Activated CD4-positive, alpha-beta memory T cell treated with anti-CD3 and anti-CD28 coated beads for 36 hours (primary cell): ENCODE data around the gene TMCC1. TPM values are rescaled to one million over a fixed set of nuclear protein-coding genes. Genes with fewer than 3 reads are reported as not detected.
"Not testable (repeated sequence)": the region's sequence is repeated elsewhere in the genome, so short reads cannot be mapped to it uniquely, and the experiment has no call there.

Experiments used
- CTCF ChIA-PET: fragments of 350-600 bp; sonication (Branson Sonifier 250); formaldehyde crosslinking; loops from one replicate; lab custom pipeline; 2021; ENCODE audit warnings: antibody characterized with exemption, inconsistent platforms; lab: Charles Lee
- POLR2A ChIA-PET: fragments of 350-600 bp; sonication (Branson Sonifier 250); formaldehyde crosslinking; loops from one replicate; lab custom pipeline; 2021; ENCODE audit warnings: antibody characterized with exemption; lab: Charles Lee
- DNase-seq: peaks from one replicate; pipeline ENCODE4 v3.0.0-alpha.2; 2020
- H3K27ac Mint-ChIP-seq: one replicate; pipeline ENCODE4 v1.8.0; 2021; ENCODE audit warnings: mixed read lengths
- H3K27me3 Mint-ChIP-seq: one replicate; pipeline ENCODE4 v1.8.0; 2021; ENCODE audit warnings: mixed read lengths
- H3K36me3 Mint-ChIP-seq: one replicate; pipeline ENCODE4 v1.8.0; 2021; ENCODE audit warnings: mixed read lengths
- H3K4me1 Mint-ChIP-seq: one replicate; pipeline ENCODE4 v1.8.0; 2021; ENCODE audit warnings: low read depth, mixed read lengths
- H3K4me3 Mint-ChIP-seq: one replicate; pipeline ENCODE4 v1.8.0; 2021; ENCODE audit warnings: mild to moderate bottlenecking, mixed read lengths
- H3K9me3 Mint-ChIP-seq: one replicate; pipeline ENCODE4 v1.8.0; 2021; ENCODE audit warnings: mixed read lengths
- intact Hi-C: fragments of 100-400 bp; cut with micrococcal nuclease; formaldehyde crosslinking; loops from one replicate; pipeline ENCODE4 v1.15.1; 2023
- total RNA-seq, 2 experiments: library from RNA; stranded (reverse); gene quantifications; one replicate each; pipeline ENCODE4 v1.2.3, GENCODE V29; 2021

TMCC1 gene
- total RNA-seq, 2 experiments from 2014 or later: 20.6 to 20.8 TPM

DNA sequence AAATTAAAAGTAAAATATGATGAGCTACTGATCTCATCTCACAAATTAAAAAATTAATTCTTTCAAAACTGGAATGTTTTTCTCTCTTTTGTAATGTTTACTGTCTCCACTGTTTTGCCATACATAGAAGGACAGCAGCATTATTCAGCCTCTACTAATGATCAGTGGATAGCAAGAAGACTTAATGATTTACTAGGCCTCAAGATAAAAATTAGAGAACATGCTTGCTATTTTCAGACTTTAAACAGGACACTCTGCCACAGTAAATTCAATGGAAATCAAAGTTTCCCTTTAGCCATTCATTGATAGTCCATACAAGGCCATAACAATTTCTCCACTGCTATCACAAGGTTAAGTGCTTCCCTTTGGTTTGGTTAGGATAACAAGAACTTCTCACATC is 129.4 kb downstream of the TMCC1 start:
- ChIA-PET POLR2A (no interaction called here), CTCF (no interaction called here)
- intact Hi-C loops: no loop called here
- no peak for DNase-seq
- Mint-ChIP-seq H3K4me3 (no peak overlapping the region), H3K9me3 (no peaks in the 10 kb centered on the region), H3K4me1 (no peaks in the 10 kb centered on the region), H3K27ac (no peak overlapping the region), H3K36me3 (peaks cover 3% of the 10 kb centered on the region), H3K27me3 (no peaks in the 10 kb centered on the region)

DNA sequence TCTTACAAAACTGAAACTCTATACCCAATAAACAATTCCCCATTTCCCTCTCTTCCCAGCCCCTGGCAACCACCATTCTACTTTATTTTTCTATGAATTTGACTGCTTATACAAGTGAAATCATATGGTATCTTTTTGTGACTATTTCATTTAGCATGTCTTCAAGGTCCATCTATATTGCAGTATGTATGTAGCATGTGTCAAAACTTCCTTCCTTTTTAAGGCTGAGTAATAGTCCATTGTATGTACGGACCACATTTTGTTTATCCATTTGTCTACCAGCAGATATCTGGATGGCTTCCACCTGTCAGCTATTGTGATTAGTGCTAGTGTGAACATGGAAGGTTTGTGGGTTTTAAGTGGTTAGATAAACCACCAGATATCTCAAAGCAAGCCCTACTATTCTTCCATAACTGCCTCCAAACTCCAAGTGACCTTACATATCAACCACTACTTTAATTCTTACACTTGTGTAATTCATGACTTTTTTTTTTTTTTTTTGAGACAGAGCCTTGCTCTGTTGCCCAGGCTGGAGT is 134.7 kb downstream of the TMCC1 start:
- peaks cover 6% of the 10 kb centered on the region for H3K9me3 Mint-ChIP-seq
- no peak for DNase-seq
- CTCF ChIA-PET: interaction anchor here (0.6 kb wide), 1 partner anchor 21 kb away, joined by 3 read pairs; no protein-coding TSS in a partner anchor
- no peak overlapping the region for H3K27ac Mint-ChIP-seq
- peaks cover 10% of the 10 kb centered on the region for H3K36me3 Mint-ChIP-seq
- intact Hi-C loops: no loop called here
- H3K27me3 Mint-ChIP-seq: no peaks in the 10 kb centered on the region
- POLR2A ChIA-PET: no interaction called here
- no peak overlapping the region for H3K4me3 Mint-ChIP-seq
- no peaks in the 10 kb centered on the region for H3K4me1 Mint-ChIP-seq

DNA sequence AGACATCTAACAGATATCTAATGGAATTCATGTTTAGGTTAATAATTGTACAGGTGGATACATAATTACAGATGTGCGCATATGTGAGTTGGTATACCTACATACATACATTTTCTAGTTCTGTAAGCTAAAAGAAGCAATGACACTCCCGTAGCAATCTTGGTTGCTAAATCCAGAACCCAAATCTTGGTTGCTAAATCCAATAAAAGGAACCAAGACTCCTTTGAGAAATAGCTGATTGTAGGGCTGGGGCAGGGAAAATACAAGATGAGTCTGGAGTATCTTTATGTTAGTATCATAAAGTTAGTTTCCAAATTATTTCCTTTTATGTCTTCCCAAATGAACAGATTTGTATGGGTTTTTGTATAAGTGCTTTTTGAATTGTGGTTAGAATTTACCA is 135.2 kb downstream of the TMCC1 start:
- Mint-ChIP-seq H3K4me1 (no peaks in the 10 kb centered on the region), H3K9me3 (peaks cover 10% of the 10 kb centered on the region), H3K27me3 (no peaks in the 10 kb centered on the region), H3K4me3 (no peak overlapping the region), H3K27ac (no peak overlapping the region), H3K36me3 (peaks cover 13% of the 10 kb centered on the region)
- ChIA-PET POLR2A (no interaction called here), CTCF (no interaction called here)
- DNase-seq: no peak
- intact Hi-C loops: no loop called here

DNA sequence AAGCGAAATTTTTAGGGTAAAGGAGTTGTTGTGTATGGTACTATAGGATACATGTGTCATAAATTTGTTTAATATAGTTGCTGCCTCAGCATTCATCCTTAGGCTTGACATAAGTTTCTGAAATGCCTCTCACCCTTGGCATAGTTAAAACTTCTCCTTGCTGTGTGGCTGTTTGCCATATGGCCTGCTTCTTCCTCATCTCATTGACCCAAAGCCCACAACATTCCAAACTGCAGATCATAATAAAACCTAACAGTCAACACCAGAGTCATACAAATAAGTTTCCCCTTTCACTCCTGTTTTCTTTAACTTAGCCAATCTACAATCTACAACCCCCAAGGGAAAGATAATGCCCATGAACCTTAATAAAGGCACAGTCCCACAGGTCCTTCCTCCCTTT is 136.6 kb downstream of the TMCC1 start:
- POLR2A ChIA-PET: no interaction called here
- H3K9me3 Mint-ChIP-seq: peaks cover 22% of the 10 kb centered on the region
- H3K4me3 Mint-ChIP-seq: no peak overlapping the region
- no peak overlapping the region for H3K27ac Mint-ChIP-seq
- intact Hi-C loops: no loop called here
- CTCF ChIA-PET: no interaction called here
- DNase-seq: no peak
- H3K4me1 Mint-ChIP-seq: no peaks in the 10 kb centered on the region
- peaks cover 25% of the 10 kb centered on the region for H3K36me3 Mint-ChIP-seq
- H3K27me3 Mint-ChIP-seq: no peaks in the 10 kb centered on the region

DNA sequence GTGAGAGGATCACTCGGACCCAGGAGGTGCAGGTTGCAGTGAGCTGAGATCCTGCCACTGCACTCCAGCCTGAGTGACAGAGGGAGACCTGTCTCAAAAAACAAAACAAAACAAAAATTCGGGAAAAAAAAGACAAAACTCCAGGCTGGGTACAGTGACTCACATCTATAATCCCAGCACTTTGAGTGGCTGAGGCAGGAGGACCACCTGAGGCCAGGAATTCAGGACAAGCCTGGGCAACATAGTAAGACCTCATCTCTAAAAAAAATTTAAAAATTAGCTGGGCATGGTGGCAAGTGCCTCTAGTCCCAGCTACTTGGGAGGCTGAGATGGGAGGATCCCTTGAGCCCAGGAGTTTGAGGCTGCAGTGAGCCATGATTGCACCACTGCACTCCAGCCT is 142.4 kb downstream of the TMCC1 start:
- intact Hi-C loops, H3K27ac Mint-ChIP-seq, CTCF ChIA-PET, H3K4me1 Mint-ChIP-seq, H3K27me3 Mint-ChIP-seq, H3K4me3 Mint-ChIP-seq, DNase-seq, POLR2A ChIA-PET: not testable (repeated sequence)
- peaks cover 18% of the 10 kb centered on the region for H3K36me3 Mint-ChIP-seq
- H3K9me3 Mint-ChIP-seq: peaks cover 22% of the 10 kb centered on the region

DNA sequence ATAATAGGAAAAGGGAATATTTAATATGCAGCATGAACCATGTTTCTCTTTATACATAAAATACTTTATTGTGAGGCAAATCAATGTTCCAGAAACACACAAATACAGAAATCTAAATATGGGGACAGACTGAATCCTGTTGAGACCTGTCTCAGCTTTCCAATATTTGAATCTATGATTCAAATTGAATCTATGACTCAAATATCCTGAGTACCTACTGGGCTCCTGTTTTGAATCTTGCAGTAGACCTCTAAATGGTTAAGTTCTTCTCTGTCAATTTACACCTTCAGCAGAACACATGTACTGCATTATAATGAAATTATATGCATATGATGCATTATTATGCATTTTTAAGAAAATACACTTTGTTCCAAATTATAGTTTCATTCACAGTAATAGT is 143.8 kb downstream of the TMCC1 start:
- CTCF ChIA-PET: no interaction called here

DNA sequence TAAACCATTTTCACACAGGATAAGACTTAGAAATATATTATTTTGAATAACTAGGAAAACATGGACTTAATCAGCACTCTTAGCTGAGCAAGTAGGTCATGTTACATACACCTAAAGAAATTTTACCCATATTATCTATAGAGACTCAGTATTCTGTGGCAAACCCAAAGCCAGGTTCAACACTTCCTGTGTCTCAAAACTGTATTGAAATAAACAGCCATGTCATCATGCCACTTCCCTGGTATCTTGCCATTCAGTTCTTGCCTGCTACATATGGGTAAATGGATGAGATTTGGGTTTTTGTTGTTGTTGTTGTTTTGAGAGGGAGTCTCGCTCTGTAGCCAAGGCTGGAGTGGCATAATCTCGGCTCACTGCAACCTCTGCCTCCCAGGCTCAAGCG is 145.5 kb downstream of the TMCC1 start:
- ChIA-PET POLR2A (no interaction called here), CTCF (no interaction called here)
- intact Hi-C loops: no loop called here
- no peak for DNase-seq
- H3K27me3 Mint-ChIP-seq: no peaks in the 10 kb centered on the region
- H3K27ac Mint-ChIP-seq: no peak overlapping the region
- peaks cover 7% of the 10 kb centered on the region for H3K4me1 Mint-ChIP-seq
- H3K9me3 Mint-ChIP-seq: peaks cover 9% of the 10 kb centered on the region
- peaks cover 9% of the 10 kb centered on the region for H3K36me3 Mint-ChIP-seq
- no peak overlapping the region for H3K4me3 Mint-ChIP-seq

More for the DNA sequence above, 143.8 kb downstream of the TMCC1 start:
- Mint-ChIP-seq H3K27me3 (no peaks in the 10 kb centered on the region), H3K4me1 (peaks cover 6% of the 10 kb centered on the region), H3K36me3 (peaks cover 17% of the 10 kb centered on the region), H3K9me3 (peaks cover 22% of the 10 kb centered on the region), H3K27ac (no peak overlapping the region), H3K4me3 (no peak overlapping the region)
- intact Hi-C loops: loop anchor here (1.0 kb wide), 1 partner anchor 44 kb away; no protein-coding TSS in a partner anchor
- POLR2A ChIA-PET: no interaction called here
- DNase-seq: no peak

DNA sequence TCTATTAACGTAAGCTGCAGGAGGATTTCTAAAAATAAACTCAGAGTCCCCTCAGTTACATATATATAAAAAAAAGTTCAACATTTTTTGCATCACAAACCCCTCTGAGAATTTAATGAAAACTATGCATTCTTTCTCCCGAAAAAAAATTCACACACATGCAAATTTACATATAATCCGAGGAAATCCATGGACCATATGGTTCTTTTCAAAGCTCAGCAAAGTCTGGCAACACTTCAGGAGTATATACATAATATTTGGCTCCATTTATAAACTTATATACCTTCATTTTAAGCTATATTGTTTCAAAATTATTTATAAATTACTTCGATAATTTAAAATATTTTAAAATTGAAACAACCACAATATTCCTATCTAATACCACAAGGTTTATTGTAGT is 146.4 kb downstream of the TMCC1 start:
- no peak overlapping the region for H3K27ac Mint-ChIP-seq
- H3K9me3 Mint-ChIP-seq: peaks cover 2% of the 10 kb centered on the region
- H3K4me1 Mint-ChIP-seq: peaks cover 15% of the 10 kb centered on the region
- ChIA-PET CTCF (no interaction called here), POLR2A (no interaction called here)
- H3K4me3 Mint-ChIP-seq: no peak overlapping the region
- H3K27me3 Mint-ChIP-seq: no peaks in the 10 kb centered on the region
- intact Hi-C loops: no loop called here
- no peak for DNase-seq
- H3K36me3 Mint-ChIP-seq: peaks cover 3% of the 10 kb centered on the region

DNA sequence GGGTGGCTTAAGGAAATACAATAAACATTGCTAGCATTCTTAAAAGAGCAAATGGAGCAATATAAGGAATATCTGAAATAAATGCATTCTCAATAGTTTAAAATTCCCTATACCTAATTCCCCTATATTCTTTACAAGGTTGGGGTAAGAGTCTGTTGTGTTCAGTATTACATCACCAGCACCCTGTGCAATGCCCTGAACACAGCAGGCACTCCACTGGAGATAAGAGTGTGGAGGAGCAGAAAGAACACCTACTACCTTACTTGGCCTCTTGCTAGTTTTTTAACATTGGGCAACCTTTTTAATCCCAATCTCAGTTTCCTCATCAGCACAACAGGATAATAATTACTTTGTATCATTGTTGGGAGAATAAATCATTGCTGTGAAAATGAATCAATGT is 146.9 kb downstream of the TMCC1 start:
- ChIA-PET CTCF (no interaction called here), POLR2A (no interaction called here)
- Mint-ChIP-seq H3K36me3 (no peaks in the 10 kb centered on the region), H3K4me1 (peaks cover 20% of the 10 kb centered on the region), H3K4me3 (no peak overlapping the region), H3K9me3 (no peaks in the 10 kb centered on the region), H3K27me3 (no peaks in the 10 kb centered on the region), H3K27ac (no peak overlapping the region)
- intact Hi-C loops: no loop called here
- DNase-seq: no peak

DNA sequence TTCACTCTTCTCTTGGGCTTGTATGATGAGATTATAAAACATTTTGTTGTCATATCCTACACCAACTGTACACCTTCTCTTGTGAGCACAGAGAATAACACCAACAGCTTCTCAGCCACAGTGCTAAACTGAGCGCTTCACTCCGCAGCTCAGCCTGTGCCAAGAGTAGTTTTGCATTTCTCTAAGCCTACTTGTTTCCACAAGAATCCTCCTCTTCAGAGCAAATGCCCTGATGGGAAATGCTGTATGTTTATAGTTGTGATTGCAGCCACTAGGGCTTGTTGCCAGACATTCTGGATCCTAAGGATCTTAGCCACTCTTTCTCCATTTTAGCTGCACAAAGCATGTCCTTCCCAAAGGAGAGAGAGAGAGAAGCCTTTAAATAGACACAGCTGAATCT is 148.3 kb downstream of the TMCC1 start:
- CTCF ChIA-PET: no interaction called here
- H3K27me3 Mint-ChIP-seq: no peaks in the 10 kb centered on the region
- no peak overlapping the region for H3K4me3 Mint-ChIP-seq
- no peak for DNase-seq
- POLR2A ChIA-PET: no interaction called here
- no peak overlapping the region for H3K27ac Mint-ChIP-seq
- intact Hi-C loops: no loop called here
- peaks cover 22% of the 10 kb centered on the region for H3K4me1 Mint-ChIP-seq
- H3K36me3 Mint-ChIP-seq: no peaks in the 10 kb centered on the region
- H3K9me3 Mint-ChIP-seq: no peaks in the 10 kb centered on the region

DNA sequence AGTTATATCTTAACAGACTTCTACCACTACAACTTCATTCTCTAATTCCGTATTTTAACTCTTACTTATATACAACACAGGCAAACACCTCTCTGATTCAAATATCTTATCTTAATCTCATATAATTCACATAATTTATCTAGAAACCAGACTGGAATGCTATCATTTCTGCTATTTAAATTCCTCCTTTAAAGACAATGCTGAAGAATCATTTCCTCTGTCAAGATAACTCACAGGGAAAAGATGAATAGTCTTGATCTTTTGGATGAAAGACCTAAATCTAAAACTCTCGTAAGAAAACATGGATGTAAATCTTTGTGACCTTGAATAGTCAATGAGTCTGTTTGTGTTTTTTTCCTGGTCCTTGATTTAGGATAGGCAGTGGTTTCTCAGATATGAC is 151.7 kb downstream of the TMCC1 start:
- H3K4me3 Mint-ChIP-seq: no peak overlapping the region
- DNase-seq: no peak
- CTCF ChIA-PET: interaction anchor here (0.8 kb wide), 1 partner anchor 251 kb away, joined by 3 read pairs; no protein-coding TSS in a partner anchor
- peaks cover 16% of the 10 kb centered on the region for H3K4me1 Mint-ChIP-seq
- H3K27ac Mint-ChIP-seq: no peak overlapping the region
- peaks cover 2% of the 10 kb centered on the region for H3K36me3 Mint-ChIP-seq
- POLR2A ChIA-PET: no interaction called here
- H3K9me3 Mint-ChIP-seq: no peaks in the 10 kb centered on the region
- intact Hi-C loops: no loop called here
- H3K27me3 Mint-ChIP-seq: no peaks in the 10 kb centered on the region

DNA sequence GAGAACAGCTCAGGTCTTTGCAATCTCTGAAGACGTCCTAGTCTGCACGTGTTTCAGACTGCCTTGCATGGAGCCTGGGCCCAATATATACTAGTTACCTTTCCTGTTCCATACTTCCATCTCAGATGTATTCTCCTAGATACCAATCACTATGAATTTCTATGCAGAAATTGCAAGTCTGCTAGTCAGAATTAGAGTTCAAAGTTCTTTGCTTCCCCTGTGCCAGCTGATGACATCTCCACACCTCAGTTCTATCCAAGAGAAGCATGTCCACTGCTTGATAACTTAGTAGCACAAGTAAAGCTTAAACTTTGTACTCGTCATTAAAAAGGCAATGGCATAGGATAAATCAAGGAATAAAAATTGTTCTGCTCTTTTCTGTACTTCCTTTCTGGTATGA is 153.4 kb downstream of the TMCC1 start:
- Mint-ChIP-seq H3K4me1 (peaks cover 16% of the 10 kb centered on the region), H3K4me3 (no peak overlapping the region), H3K36me3 (peaks cover 2% of the 10 kb centered on the region), H3K27me3 (no peaks in the 10 kb centered on the region), H3K27ac (no peak overlapping the region), H3K9me3 (no peaks in the 10 kb centered on the region)
- ChIA-PET CTCF (interaction anchor here (1.2 kb wide), 1 partner anchor 770 kb away, joined by 7 read pairs; no protein-coding TSS in a partner anchor), POLR2A (no interaction called here)
- DNase-seq: no peak
- intact Hi-C loops: no loop called here

DNA sequence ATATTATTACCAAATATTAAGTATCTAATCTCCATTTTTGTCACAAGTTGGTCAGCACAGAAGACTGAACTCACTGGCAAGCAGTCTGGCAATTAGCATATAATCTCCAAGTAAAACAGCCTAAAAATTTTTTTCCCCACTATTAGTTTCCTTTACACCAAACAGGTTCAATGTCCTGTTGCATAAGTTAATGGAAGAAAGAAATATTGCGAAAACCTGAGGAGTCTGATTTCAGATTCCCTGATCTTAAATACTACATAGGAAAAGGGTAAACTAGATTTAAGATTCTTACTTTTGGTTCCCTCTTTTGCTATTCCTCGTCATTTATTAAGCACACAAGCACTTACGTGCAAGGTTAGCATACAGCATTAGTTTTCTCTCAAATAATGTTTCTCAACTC is 153.9 kb downstream of the TMCC1 start:
- intact Hi-C loops: no loop called here
- ChIA-PET POLR2A (no interaction called here), CTCF (no interaction called here)
- no peak for DNase-seq
- H3K27me3 Mint-ChIP-seq: no peaks in the 10 kb centered on the region
- no peak overlapping the region for H3K4me3 Mint-ChIP-seq
- peaks cover 2% of the 10 kb centered on the region for H3K36me3 Mint-ChIP-seq
- H3K9me3 Mint-ChIP-seq: no peaks in the 10 kb centered on the region
- H3K27ac Mint-ChIP-seq: no peak overlapping the region
- peaks cover 16% of the 10 kb centered on the region for H3K4me1 Mint-ChIP-seq
